A549 treated with AZD9567 at 1 μM for 4 hours (cell line): ENCODE results near the gene CA4. TPM values are rescaled to one million over a fixed set of nuclear protein-coding genes. Genes with fewer than 3 reads are reported as not detected.

Experiments
- total RNA-seq: library from RNA; stranded (reverse); fragments of 200-300 nt; extraction: Qiagen RNA extraction; gene quantifications from 5 replicates; pipeline ENCODE4 v1.2.3, GENCODE V29; 2022; ENCODE audit not compliant: insufficient read depth

The CA4 gene
- total RNA-seq = 0.19 to 0.21 TPM in 2 of 5 replicates, not detected in the others

DNA sequence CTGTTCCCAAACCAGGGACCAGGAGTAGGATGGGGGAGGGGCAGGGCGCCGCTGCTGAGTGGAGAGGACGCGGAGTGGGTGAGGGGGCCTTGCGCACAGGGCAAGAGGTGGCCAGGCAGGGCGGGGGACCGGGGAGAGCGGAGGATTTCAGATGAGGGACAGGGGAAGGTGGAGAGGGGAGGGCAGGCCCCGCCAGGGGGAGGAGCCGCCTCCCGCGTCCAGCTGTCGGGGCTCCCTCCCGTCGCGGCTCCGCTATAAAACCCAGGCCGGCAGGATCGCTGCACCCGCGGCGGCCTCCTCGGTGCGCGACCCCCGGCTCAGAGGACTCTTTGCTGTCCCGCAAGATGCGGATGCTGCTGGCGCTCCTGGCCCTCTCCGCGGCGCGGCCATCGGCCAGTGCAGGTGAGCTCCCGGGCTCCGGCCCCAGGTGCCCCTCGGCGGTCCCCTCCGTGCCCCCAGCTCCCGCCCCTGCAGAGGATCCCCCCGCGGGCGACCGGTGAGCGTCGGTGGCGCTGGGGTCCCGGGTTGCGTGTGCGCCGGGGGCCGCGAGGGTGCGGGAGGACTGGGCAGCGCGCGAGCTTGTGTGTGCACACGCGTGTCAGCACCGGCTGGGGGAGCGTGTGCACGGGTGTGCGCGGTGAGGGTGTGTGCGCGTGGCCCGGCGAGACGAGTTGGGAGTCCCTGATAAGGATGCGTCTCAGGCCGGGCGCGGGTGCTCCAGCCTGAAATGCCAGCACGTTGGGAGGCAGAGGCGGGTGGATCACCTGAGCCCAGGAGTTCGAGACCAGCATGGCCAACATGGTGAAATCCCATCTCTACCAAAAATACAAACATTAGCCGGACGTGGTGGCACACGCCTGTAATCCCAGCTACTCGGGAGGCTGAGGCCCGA is at the start of gene CA4:
Gene CA4 (plus strand): TSS at position 283 of the 892 bp plus-strand sequence. CDS start 62 bp downstream, at position 345.

Other genes starting within 250 kb of the CA4 start
- 12.0 to 15.0 TPM (median 13.6 TPM) in 5 replicates for gene RNFT1, start 185.2 kb upstream of the CA4 start, total RNA-seq
- 17.5 to 21.5 TPM (median 20.5 TPM) in 5 replicates for gene HEATR6, start 71.1 kb upstream of the CA4 start, total RNA-seq
- gene USP32, start 242.2 kb downstream of the CA4 start, total RNA-seq = 29.7 to 33.7 TPM (median 31.5 TPM) in 5 replicates